Peyer's patch (tissue), 4 donors: ENCODE data around the gene LDHAL6B. TPM values are rescaled to one million over a fixed set of nuclear protein-coding genes. Genes with fewer than 3 reads are reported as not detected.

Experiments used
- DNase-seq, 3 donors: peaks; one replicate each; pipeline ENCODE4 v3.0.0-alpha.2; 2017 to 2019
- H3K27ac ChIP-seq, 4 donors: fragments of 200-600 bp; sonication (generic); one replicate each; pipeline ENCODE4 v1.5.1; 2016 to 2019
- H3K27me3 ChIP-seq, 2 donors: fragments of 200-600 bp; sonication (generic); one replicate each; pipeline ENCODE4 v1.5.1; 2019
- H3K36me3 ChIP-seq, 3 donors: fragments of 200-600 bp; sonication (generic); one replicate each; pipeline ENCODE4 v1.5.1; 2016 to 2019
- H3K4me1 ChIP-seq, 4 donors: fragments of 200-600 bp; sonication (generic); one replicate each; pipeline ENCODE4 v1.5.1; 2016 to 2019
- H3K4me3 ChIP-seq, 4 donors: fragments of 200-600 bp; sonication (generic); 1 replicate in 3 of 4; 2 replicates in 1 of 4; pipeline ENCODE4 v1.5.1; 2016 to 2019; ENCODE audit warnings: mild to moderate bottlenecking in 1 of 4
- H3K9me3 ChIP-seq, 4 donors: fragments of 200-600 bp; sonication (generic); one replicate each; pipeline ENCODE4 v1.5.1; 2016 to 2019; ENCODE audit warnings: mild to moderate bottlenecking in 1 of 4
- CTCF ChIP-seq, 6 experiments: fragments of 450-650 bp in 4 of 6; fragments of 200-600 bp in 2 of 6; sonication (generic) in 1 of 6; IDR thresholded peaks; one replicate each; pipeline ENCODE4 v1.5.1; 2017 to 2019; ENCODE audit warnings: antibody characterized with exemption in 6 of 6, mild to moderate bottlenecking in 3 of 6, moderate library complexity in 1 of 6
- POLR2A ChIP-seq, 2 donors: fragments of 450-650 bp; IDR thresholded peaks; one replicate each; pipeline ENCODE4 v1.5.1; 2017; ENCODE audit warnings: antibody characterized with exemption in 2 of 2, mild to moderate bottlenecking in 2 of 2, moderate library complexity in 2 of 2
- total RNA-seq, 4 donors: library from RNA; depleted of rRNA; stranded (reverse); fragments of >200 nt; gene quantifications; one replicate each; pipeline ENCODE4 v1.1.0, GENCODE V29; 2016

Gene LDHAL6B
- not detected for total RNA-seq

GRCh38 chr15:59206623-59207183 lies at the start of gene LDHAL6B:
Gene LDHAL6B, plus strand, starts transcription at chr15:59206843. Its CDS starts 98 bp downstream, at chr15:59206941.
- H3K36me3 ChIP-seq, result peaks cover 0 to 88% (median 0%) of the 10 kb centered on the region in 3 donors
- TF ChIP-seq POLR2A (IDR thresholded peaks at IDR 0.05) (no peak), CTCF (IDR thresholded peaks at IDR 0.05) (no peak)

GRCh38 chr15:59157396-59157795 lies 49.2 kb upstream of the LDHAL6B start:
- Histone ChIP-seq H3K27me3 (no peaks in the 10 kb centered on the region), H3K9me3 (no peaks in the 10 kb centered on the region), H3K4me1 (no peaks in the 10 kb centered on the region), H3K36me3 (peaks cover 0 to 99% (median 0%) of the 10 kb centered on the region in 3 donors), H3K4me3 (no peak overlapping the region), H3K27ac (no peak overlapping the region)
- TF ChIP-seq POLR2A (IDR thresholded peaks at IDR 0.05) (no peak), CTCF (IDR thresholded peaks at IDR 0.05) (no peak)
- DNase-seq, result peak in 1 of 3 donors; percentile 9

More at GRCh38 chr15:59206623-59207183, at the start of gene LDHAL6B:
- no peak for DNase-seq
- Histone ChIP-seq H3K9me3 (no peaks in the 10 kb centered on the region), H3K4me1 (no peaks in the 10 kb centered on the region), H3K27ac (no peak within 1 kb of the TSS), H3K27me3 (no peaks in the 10 kb centered on the region), H3K4me3 (no peak within 1 kb of the TSS)

GRCh38 chr15:59157840-59158700 lies 48.6 kb upstream of the LDHAL6B start:
- TF ChIP-seq CTCF (IDR thresholded peaks at IDR 0.05) (no peak), POLR2A (IDR thresholded peaks at IDR 0.05) (no peak)
- no peak for DNase-seq
- H3K9me3 ChIP-seq, result no peaks in the 10 kb centered on the region
- H3K27ac ChIP-seq, result no peak overlapping the region
- H3K36me3 ChIP-seq, result peaks cover 0 to 99% (median 0%) of the 10 kb centered on the region in 3 donors
- no peak overlapping the region for H3K4me3 ChIP-seq
- H3K27me3 ChIP-seq, result no peaks in the 10 kb centered on the region
- H3K4me1 ChIP-seq, result no peaks in the 10 kb centered on the region

- H3K4me3 ChIP-seq, result no peak overlapping the region
- H3K36me3 ChIP-seq, result peaks cover 0 to 94% (median 0%) of the 10 kb centered on the region in 3 donors
- no peak for DNase-seq
- no peak overlapping the region for H3K27ac ChIP-seq
- H3K9me3 ChIP-seq, result no peaks in the 10 kb centered on the region
- H3K27me3 ChIP-seq, result no peaks in the 10 kb centered on the region
- no peak for TF ChIP-seq POLR2A (IDR thresholded peaks at IDR 0.05)
- TF ChIP-seq CTCF (IDR thresholded peaks at IDR 0.05), result no peak
- no peaks in the 10 kb centered on the region for H3K4me1 ChIP-seq
Observed at GRCh38 chr15:59158701-59159034, 48.0 kb upstream of the LDHAL6B start.

DNA sequence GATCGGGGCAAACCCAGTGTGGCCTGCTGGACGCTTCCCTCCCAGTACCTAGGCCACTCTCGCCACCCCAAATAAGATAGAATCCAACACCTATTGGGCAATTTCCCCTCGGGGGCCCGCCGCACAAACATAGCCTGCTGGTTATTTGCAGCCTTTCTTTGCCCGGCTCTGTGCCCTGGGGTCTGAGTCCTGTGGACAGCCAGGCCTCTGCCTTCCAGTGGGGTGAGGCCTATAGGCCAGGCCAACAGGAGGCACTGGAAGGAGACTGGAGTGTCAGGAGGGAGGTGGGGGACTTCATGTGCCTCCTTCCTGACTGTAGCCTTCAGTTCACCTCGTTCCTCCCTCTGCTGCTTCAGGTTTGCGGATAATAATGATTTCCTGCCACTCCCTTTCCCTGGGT lies 47.4 kb upstream of the LDHAL6B start:
- DNase-seq, result no peak
- Histone ChIP-seq H3K9me3 (no peaks in the 10 kb centered on the region), H3K36me3 (peaks cover 0 to 94% (median 0%) of the 10 kb centered on the region in 3 donors), H3K4me1 (no peaks in the 10 kb centered on the region), H3K27me3 (no peaks in the 10 kb centered on the region), H3K27ac (no peak overlapping the region), H3K4me3 (no peak overlapping the region)
- no peak for TF ChIP-seq CTCF (IDR thresholded peaks at IDR 0.05)
